ENCODE measurements around the gene SEMA6A.

The SEMA6A gene

GRCh38 chr5:116613445-116613844, 38.8 kb upstream of the SEMA6A start:
- Histone ChIP-seq H3K27ac (no peak overlapping the region), H3K4me3 (ENCODE audit: low read depth, low read length) (no peak overlapping the region), H3K9me3 (ENCODE audit: severe bottlenecking) (no peaks in the 10 kb centered on the region), H3K36me3 (no peaks in the 10 kb centered on the region), H3K27me3 (ENCODE audit: insufficient read depth, low read depth, severe bottlenecking) (no peaks in the 10 kb centered on the region)
- no peak for TF ChIP-seq CTCF (IDR thresholded peaks at IDR 0.05; ENCODE audit: low read depth, low read length)
- no peak for DNase-seq

- DNase-seq = no peak
- Histone ChIP-seq H3K9me3 (ENCODE audit: severe bottlenecking) (no peaks in the 10 kb centered on the region), H3K27ac (no peak overlapping the region), H3K4me3 (ENCODE audit: low read depth, low read length) (no peak overlapping the region), H3K36me3 (no peaks in the 10 kb centered on the region), H3K27me3 (ENCODE audit: insufficient read depth, low read depth, severe bottlenecking) (no peaks in the 10 kb centered on the region)
- TF ChIP-seq CTCF (IDR thresholded peaks at IDR 0.05; ENCODE audit: low read depth, low read length) = no peak
Observed at GRCh38 chr5:116612431-116612830, 37.8 kb upstream of the SEMA6A start.

- no peaks in the 10 kb centered on the region for H3K36me3 ChIP-seq
- DNase-seq = no peak
- H3K4me3 ChIP-seq (ENCODE audit: low read depth, low read length) = no peak overlapping the region
- no peak overlapping the region for H3K27ac ChIP-seq
- no peak for TF ChIP-seq CTCF (IDR thresholded peaks at IDR 0.05; ENCODE audit: low read depth, low read length)
- no peaks in the 10 kb centered on the region for H3K27me3 ChIP-seq (ENCODE audit: insufficient read depth, low read depth, severe bottlenecking)
- H3K9me3 ChIP-seq (ENCODE audit: severe bottlenecking) = no peaks in the 10 kb centered on the region
Observed at GRCh38 chr5:116605310-116606070, 30.9 kb upstream of the SEMA6A start.

- Histone ChIP-seq H3K9me3 (ENCODE audit: severe bottlenecking) (no peaks in the 10 kb centered on the region), H3K27ac (no peak overlapping the region), H3K27me3 (ENCODE audit: insufficient read depth, low read depth, severe bottlenecking) (no peaks in the 10 kb centered on the region), H3K4me3 (ENCODE audit: low read depth, low read length) (no peak overlapping the region), H3K36me3 (no peaks in the 10 kb centered on the region)
- no peak for DNase-seq
- TF ChIP-seq CTCF (IDR thresholded peaks at IDR 0.05; ENCODE audit: low read depth, low read length) = no peak
Observed at GRCh38 chr5:116604805-116605204, 30.2 kb upstream of the SEMA6A start.

- no peak overlapping the region for H3K27ac ChIP-seq
- no peaks in the 10 kb centered on the region for H3K36me3 ChIP-seq
- TF ChIP-seq CTCF (IDR thresholded peaks at IDR 0.05; ENCODE audit: low read depth, low read length) = no peak
Observed at GRCh38 chr5:116600876-116601275, 26.3 kb upstream of the SEMA6A start.

GRCh38 chr5:116598911-116599310, 24.3 kb upstream of the SEMA6A start:
- no peak for TF ChIP-seq CTCF (IDR thresholded peaks at IDR 0.05; ENCODE audit: low read depth, low read length)
- Histone ChIP-seq H3K36me3 (no peaks in the 10 kb centered on the region), H3K27me3 (ENCODE audit: insufficient read depth, low read depth, severe bottlenecking) (no peaks in the 10 kb centered on the region), H3K9me3 (ENCODE audit: severe bottlenecking) (no peaks in the 10 kb centered on the region), H3K27ac (no peak overlapping the region), H3K4me3 (ENCODE audit: low read depth, low read length) (no peak overlapping the region)
- DNase-seq = no peak

More at GRCh38 chr5:116600876-116601275, 26.3 kb upstream of the SEMA6A start:
- DNase-seq = no peak
- Histone ChIP-seq H3K9me3 (ENCODE audit: severe bottlenecking) (no peaks in the 10 kb centered on the region), H3K27me3 (ENCODE audit: insufficient read depth, low read depth, severe bottlenecking) (no peaks in the 10 kb centered on the region), H3K4me3 (ENCODE audit: low read depth, low read length) (no peak overlapping the region)
